ENCODE data around the gene EFEMP2. TPM values are rescaled to one million over a fixed set of nuclear protein-coding genes. Genes with fewer than 3 reads are reported as not detected.

Gene EFEMP2
- total RNA-seq, 1 donor from 2014 or later, result 62.0 TPM

- TF ChIP-seq CTCF (IDR thresholded peaks at IDR 0.05; ENCODE audit: insufficient read depth, low read length, poor library complexity, severe bottlenecking), result peak; percentile 94
- no peaks in the 10 kb centered on the region for H3K36me3 ChIP-seq (ENCODE audit: control insufficient read depth, insufficient read depth, low read length)
- H3K4me3 ChIP-seq (ENCODE audit: low read depth, low read length), result peak overlapping the region; percentile 61
- H3K27me3 ChIP-seq (ENCODE audit: control insufficient read depth, insufficient read depth, low read length), result no peaks in the 10 kb centered on the region
- peak; percentile 41 for DNase-seq (ENCODE audit: low read depth)
Observed at GRCh38 chr11:65817835-65818680, 54.5 kb downstream of the EFEMP2 start.

GRCh38 chr11:65817312-65817834 lies 55.2 kb downstream of the EFEMP2 start:
- Histone ChIP-seq H3K27me3 (ENCODE audit: control insufficient read depth, insufficient read depth, low read length) (no peaks in the 10 kb centered on the region), H3K36me3 (ENCODE audit: control insufficient read depth, insufficient read depth, low read length) (no peaks in the 10 kb centered on the region), H3K4me3 (ENCODE audit: low read depth, low read length) (peak overlapping the region; percentile 61)
- no peak for DNase-seq (ENCODE audit: low read depth)
- TF ChIP-seq CTCF (IDR thresholded peaks at IDR 0.05; ENCODE audit: insufficient read depth, low read length, poor library complexity, severe bottlenecking), result no peak

- H3K4me3 ChIP-seq (ENCODE audit: low read depth, low read length), result no peak overlapping the region
- peaks cover 5% of the 10 kb centered on the region for H3K27me3 ChIP-seq (ENCODE audit: control insufficient read depth, insufficient read depth, low read length)
- TF ChIP-seq CTCF (IDR thresholded peaks at IDR 0.05; ENCODE audit: insufficient read depth, low read length, poor library complexity, severe bottlenecking), result no peak
- no peak for DNase-seq (ENCODE audit: low read depth)
- H3K36me3 ChIP-seq (ENCODE audit: control insufficient read depth, insufficient read depth, low read length), result no peaks in the 10 kb centered on the region
Observed at GRCh38 chr11:65816696-65817095, 55.9 kb downstream of the EFEMP2 start.

Other genes with a start within 250 kb of the EFEMP2 start
- 19.6 and 25.8 TPM in 2 replicates for gene SIPA1, start 234.7 kb downstream of the EFEMP2 start, total RNA-seq
- 64.3 and 103 TPM in 2 replicates for gene RELA, start 209.9 kb downstream of the EFEMP2 start, total RNA-seq
- gene KAT5, start 160.5 kb downstream of the EFEMP2 start, total RNA-seq, result 65.5 and 73.3 TPM in 2 replicates
- gene RNASEH2C, start 152.0 kb downstream of the EFEMP2 start, total RNA-seq, result 43.1 and 50.1 TPM in 2 replicates
- gene AP5B1, start 91.8 kb downstream of the EFEMP2 start, total RNA-seq, result 21.5 and 21.7 TPM in 2 replicates
- 15.8 and 17.8 TPM in 2 replicates for gene OVOL1, start 85.7 kb downstream of the EFEMP2 start, total RNA-seq
- 1.4 and 1.9 TPM in 2 replicates for gene SNX32, start 38.8 kb downstream of the EFEMP2 start, total RNA-seq
- 1,640 and 1,825 TPM in 2 replicates for gene CFL1, start 14.6 kb downstream of the EFEMP2 start, total RNA-seq
- gene MUS81, start 12.4 kb downstream of the EFEMP2 start, total RNA-seq, result 63.6 and 77.5 TPM in 2 replicates
- gene CTSW, start 7.0 kb upstream of the EFEMP2 start, total RNA-seq, result not detected in 2 replicates
- gene FIBP, start 15.7 kb upstream of the EFEMP2 start, total RNA-seq, result 142 and 144 TPM in 2 replicates
- gene CCDC85B, start 17.9 kb upstream of the EFEMP2 start, total RNA-seq, result 48.9 and 58.9 TPM in 2 replicates
- 44.2 and 46.5 TPM in 2 replicates for gene FOSL1, start 27.6 kb upstream of the EFEMP2 start, total RNA-seq
- 19.7 and 19.9 TPM in 2 replicates for gene C11orf68, start 46.3 kb upstream of the EFEMP2 start, total RNA-seq
- 106 and 141 TPM in 2 replicates for gene DRAP1, start 46.6 kb upstream of the EFEMP2 start, total RNA-seq
- not detected in 2 replicates for gene TSGA10IP, start 72.7 kb upstream of the EFEMP2 start, total RNA-seq
- 32.6 and 37.2 TPM in 2 replicates for gene SART1, start 88.9 kb upstream of the EFEMP2 start, total RNA-seq
- gene EIF1AD, start 129.4 kb upstream of the EFEMP2 start, total RNA-seq, result 33.4 and 59.0 TPM in 2 replicates
- gene BANF1, start 129.7 kb upstream of the EFEMP2 start, total RNA-seq, result 73.8 and 87.3 TPM in 2 replicates
- gene CST6, start 139.2 kb upstream of the EFEMP2 start, total RNA-seq, result 59.8 and 61.3 TPM in 2 replicates
- 0.29 TPM in 1 of 2 replicates, not detected in the other for gene CATSPER1, start 153.7 kb upstream of the EFEMP2 start, total RNA-seq
- 0.96 and 4.4 TPM in 2 replicates for gene GAL3ST3, start 176.4 kb upstream of the EFEMP2 start, total RNA-seq
- 181 and 211 TPM in 2 replicates for gene SF3B2, start 179.6 kb upstream of the EFEMP2 start, total RNA-seq
- gene PACS1, start 197.5 kb upstream of the EFEMP2 start, total RNA-seq, result 29.4 and 35.4 TPM in 2 replicates